Stomach (tissue), 4 donors: ENCODE results near the gene NR2F1-AS1.

Experiments used
- EP300 ChIP-seq: sonication (generic); formaldehyde crosslinking; IDR thresholded peaks from one replicate; pipeline ENCODE4 v1.6.1; 2017; ENCODE audit warnings: antibody characterized with exemption
- POLR2A ChIP-seq, 4 donors: fragments of 450-650 bp; IDR thresholded peaks; one replicate each; pipeline ENCODE4 v1.6.1; 2016; ENCODE audit warnings: antibody characterized with exemption in 4 of 4, control low read depth in 2 of 4, mild to moderate bottlenecking in 1 of 4, moderate library complexity in 1 of 4
- POLR2AphosphoS5 ChIP-seq, 3 donors: sonication (generic); formaldehyde crosslinking; IDR thresholded peaks; one replicate each; pipeline ENCODE4 v1.6.1; 2016; ENCODE audit warnings: antibody characterized with exemption in 3 of 3
- TF ChIP-seq, protein P1 (sequence below), 7 experiments: fragments of 450-650 bp in 4 of 7; fragments of 200-600 bp in 3 of 7; sonication (generic) in 3 of 7; IDR thresholded peaks; one replicate each; pipeline ENCODE4 v1.5.1; 2016 to 2019; ENCODE audit warnings: antibody characterized with exemption in 7 of 7, control low read depth in 2 of 7, mild to moderate bottlenecking in 1 of 7

DNA sequence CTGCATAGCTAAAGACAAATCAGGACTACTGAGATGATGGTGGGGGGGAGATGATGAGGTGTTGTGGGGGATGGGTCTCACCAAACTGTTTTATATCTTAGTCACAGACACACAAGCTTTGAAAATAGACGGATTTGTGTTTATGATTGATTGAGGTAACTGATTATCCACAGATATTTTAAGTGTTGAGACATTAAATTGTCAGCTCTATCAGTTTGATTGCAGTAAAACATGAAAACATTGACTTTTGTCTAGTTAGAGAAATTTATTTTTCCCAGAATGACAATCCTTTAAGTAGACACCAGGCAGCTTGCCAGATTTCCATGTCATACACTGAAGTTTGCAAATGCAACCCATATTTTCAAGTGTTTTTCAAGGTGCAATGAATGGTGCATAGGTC lies 149.8 kb downstream of the NR2F1-AS1 start:
- TF ChIP-seq EP300 = no peak
- TF ChIP-seq, protein P1, sequence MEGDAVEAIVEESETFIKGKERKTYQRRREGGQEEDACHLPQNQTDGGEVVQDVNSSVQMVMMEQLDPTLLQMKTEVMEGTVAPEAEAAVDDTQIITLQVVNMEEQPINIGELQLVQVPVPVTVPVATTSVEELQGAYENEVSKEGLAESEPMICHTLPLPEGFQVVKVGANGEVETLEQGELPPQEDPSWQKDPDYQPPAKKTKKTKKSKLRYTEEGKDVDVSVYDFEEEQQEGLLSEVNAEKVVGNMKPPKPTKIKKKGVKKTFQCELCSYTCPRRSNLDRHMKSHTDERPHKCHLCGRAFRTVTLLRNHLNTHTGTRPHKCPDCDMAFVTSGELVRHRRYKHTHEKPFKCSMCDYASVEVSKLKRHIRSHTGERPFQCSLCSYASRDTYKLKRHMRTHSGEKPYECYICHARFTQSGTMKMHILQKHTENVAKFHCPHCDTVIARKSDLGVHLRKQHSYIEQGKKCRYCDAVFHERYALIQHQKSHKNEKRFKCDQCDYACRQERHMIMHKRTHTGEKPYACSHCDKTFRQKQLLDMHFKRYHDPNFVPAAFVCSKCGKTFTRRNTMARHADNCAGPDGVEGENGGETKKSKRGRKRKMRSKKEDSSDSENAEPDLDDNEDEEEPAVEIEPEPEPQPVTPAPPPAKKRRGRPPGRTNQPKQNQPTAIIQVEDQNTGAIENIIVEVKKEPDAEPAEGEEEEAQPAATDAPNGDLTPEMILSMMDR (IDR thresholded peaks at IDR 0.05) = no peak
- no peak for TF ChIP-seq POLR2A (IDR thresholded peaks at IDR 0.05)
- TF ChIP-seq POLR2AphosphoS5 (IDR thresholded peaks at IDR 0.05) = no peak
